NCI-H2029 treated with DMSO at 0.1 percent for 48 hours (cell line): Measurements from ENCODE around the gene XAB2.
A peak's percentile ranks its signal among the peaks of the same experiment; 100 is the strongest.

Experiments
- DNase-seq: peaks from one replicate; lab custom pipeline; 2025; lab: John Stamatoyannopoulos, UW

XAB2 gene

DNA sequence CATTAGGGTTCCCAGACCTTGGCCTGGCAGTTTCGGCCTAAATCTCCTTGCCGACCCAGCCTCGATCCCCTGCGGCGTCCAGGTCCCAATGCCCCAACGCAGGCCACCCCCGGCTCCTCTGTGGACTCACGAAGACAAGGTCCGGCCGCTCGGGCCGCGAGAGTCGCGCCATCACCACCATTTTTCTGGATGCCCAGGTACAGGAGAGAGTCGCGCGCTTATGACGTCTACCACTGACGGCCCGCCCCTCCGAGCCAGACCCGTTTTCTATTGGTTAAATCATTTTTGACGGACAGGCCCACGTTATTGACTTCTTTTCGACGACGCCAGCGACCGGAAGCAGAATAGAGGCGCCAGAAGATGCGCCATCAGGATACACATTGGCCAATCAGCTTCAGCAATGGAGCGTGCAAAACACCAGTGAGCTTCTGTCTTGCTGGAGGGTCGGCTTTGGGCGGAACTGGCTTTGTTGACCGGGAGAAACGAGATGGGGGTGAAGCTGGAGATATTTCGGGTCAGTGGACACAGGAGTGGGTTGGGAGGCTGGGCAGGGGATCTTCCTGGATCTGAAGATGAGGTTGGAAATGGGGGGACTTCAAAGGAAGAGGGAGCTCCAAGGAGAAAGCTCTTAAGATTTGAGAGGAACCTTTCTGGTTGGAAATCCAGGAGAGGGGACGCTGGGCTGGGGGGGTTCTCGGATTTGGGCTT is at the start of gene XAB2, which contains the start of gene PET100:
Gene XAB2, minus strand, starts transcription at position 199 of the 708 bp plus-strand sequence. Its CDS starts 18 bp downstream, at position 181.
Gene PET100, plus strand, starts transcription at position 447 of the 708 bp plus-strand sequence. Its CDS starts 41 bp downstream, at position 488.
- DNase-seq: peak; percentile 97

DNA sequence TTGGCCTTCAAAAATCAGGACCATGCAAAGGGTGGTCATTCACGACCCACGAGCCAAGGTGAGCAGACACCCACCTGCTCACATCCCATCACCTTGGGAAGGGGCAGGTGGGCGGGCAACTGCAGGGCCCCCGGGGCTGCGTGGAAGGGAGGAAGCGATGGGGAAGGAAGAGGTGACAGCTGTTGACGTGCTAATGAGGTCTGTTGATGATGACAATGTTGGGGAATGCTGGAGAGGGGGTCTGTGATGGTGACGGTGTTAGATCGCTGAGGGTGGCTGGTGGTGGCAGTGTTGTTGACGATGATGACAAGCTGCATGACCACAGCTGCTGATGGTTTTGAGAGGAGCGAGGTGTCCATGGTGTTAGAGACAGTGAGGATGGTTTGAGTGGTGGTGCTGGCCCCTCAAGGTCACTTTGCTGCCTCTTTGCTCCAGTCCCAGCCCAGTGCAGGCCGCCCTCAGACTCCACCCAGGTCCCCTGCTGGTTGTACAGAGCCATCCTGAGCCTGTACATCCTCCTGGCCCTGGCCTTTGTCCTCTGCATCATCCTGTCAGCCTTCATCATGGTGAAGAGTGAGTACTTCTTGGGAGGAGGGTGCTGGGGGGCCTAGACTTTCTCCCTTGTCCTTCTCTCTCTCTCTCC is 48.4 kb upstream of the XAB2 start:
- DNase-seq: no peak

DNA sequence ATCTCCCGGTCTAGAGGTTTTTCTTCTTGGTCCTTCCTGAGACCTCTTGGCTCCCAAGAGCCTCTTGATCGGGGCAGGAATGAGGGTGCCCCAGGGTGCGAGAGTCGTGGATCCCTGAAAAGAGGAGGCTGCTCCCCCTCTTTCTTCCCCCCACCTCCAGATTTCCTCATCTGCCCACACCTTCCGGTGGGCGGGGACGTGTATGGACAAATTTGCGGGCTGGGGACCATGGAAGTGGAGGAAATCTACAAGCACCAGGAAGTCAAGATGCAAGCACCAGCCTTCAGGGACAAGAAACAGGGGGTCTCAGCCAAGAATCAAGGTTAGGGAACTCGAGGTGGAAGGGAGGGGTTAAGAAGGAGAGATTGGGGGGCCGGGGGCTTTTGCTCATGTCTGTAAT is 47.5 kb upstream of the XAB2 start, which contains the start of gene MCEMP1:
Gene MCEMP1, plus strand, starts transcription at position 237 of the 400 bp plus-strand sequence. Its CDS starts 31 bp downstream, at position 268.
- no peak for DNase-seq

DNA sequence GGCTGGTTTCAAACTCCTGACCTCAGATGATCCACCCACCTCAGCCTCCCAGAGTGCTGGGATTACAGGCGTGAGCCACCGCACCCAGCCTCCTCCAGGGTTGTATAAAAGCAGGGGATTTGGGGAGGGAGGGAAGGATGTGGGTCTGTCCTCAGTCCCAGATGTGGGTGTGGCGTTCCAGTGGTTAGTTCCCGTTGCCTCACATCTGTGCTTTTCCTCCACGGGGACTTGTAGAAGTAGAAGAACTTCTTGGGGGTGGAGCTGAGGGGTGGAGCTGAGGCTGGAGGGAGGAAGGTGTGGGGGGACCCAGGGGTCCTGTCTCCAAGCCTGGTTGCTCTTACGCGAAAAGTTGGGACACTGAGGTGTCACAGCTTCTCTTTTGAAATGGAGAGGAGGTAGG is 47.0 kb upstream of the XAB2 start:
- no peak for DNase-seq

DNA sequence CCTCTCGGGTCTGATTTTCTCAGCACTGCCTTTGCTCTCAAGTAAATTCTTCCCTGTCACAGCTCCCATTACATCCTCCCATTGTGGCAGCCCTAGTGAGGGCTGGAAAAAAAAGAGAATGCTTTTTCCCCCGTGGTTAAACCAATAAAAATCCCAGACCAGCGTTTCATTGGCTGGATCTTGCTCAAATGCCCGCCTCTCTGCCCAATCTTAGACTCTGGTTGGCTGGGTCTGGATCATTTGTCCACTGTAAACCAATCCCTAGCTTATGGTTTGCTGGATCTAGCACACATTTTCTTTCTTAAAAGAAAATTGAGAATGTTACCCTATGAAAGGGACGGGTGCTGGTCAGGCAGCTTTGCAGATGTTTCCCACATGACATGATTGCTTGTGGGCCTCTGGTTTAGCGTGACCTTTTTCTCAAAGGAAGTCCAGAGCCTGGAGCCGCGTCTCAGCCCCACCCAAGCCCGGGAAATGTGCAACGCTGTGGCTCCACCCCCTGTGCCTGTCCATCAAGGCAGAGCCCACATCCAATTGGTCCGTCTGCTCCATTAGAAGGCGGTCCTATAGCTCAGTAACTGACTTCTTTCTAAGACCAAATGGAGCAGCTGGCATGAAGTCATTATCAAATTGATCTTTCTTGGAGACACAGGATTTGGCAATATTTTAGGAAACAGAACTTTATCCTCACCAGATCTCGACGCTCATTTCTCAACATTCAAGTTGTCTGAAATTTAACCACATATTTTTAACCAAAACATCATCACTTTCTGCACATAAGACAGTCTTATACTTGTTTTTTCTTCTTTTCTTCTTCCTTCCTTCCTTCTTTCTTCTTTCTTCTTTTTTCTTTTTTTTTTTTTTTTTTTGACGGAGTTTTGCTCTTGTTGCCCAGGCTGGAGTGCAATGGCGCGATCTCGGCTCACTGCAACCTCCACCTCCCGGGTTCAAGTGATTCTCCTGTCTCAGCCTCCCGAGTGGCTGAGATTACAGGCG is 45.0 kb upstream of the XAB2 start:
- no peak for DNase-seq

DNA sequence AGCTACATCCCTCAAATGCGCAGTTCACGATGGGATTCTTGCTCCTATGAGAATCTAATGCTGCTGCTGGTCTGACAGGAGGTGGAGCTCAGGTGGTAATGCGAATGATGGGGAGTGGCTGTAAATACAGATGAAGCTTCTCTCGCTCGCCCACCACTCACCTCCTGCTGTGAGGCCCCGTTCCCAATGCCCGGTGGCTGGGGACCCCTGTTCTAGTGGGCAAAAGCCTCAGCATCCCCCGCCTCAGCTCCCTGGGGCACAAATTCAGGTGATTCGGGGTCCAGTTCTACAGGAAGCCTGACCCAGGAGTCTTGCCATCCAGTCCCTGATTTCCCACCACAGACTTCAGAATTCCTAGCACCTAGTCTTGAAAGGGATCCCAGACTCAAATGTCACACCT is 43.2 kb upstream of the XAB2 start:
- DNase-seq: no peak

DNA sequence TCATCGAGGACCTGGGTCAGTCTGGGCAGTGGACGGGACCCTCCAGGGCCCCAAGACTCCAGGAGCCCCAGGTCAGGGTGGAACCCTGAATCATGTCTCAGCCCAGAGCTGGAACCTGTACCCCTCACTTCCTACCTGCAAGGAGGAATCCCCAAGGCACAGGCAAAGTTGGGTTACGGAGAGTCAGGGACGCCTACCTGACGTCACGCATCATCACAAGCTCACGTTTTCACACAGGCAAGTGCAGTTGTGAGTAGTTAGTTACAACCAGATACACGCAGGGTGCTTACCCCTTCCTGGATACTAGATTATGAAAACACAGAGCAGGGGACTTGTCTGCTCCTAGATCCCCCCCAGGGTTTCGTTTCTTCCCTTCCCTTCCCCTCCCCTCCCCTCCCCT is 41.4 kb upstream of the XAB2 start:
- no peak for DNase-seq

GRCh38 chr19:7670150-7670783 is 40.9 kb upstream of the XAB2 start:
- no peak for DNase-seq

GRCh38 chr19:7669641-7670040 is 40.3 kb upstream of the XAB2 start:
- no peak for DNase-seq

DNA sequence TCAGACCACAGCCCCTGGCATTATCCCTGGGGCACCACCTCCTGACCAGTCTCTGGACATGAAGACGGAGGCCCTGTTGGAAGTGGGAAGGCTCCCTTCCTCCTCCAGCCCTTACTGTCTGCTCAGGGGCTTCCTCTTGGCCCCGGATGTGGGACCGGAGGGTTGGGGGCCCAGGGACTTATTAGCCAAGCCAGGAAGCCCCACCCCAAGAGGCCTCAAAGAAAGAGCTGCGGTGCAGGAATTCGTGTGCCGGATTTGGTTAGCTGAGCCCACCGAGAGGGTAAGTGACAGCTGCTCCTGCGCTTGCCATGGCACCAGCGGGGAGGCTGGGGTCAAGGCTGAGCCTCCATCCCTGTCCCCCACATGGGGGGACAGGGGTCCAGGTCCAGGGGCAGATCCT is 39.5 kb upstream of the XAB2 start, which contains the start of gene RETN:
Gene RETN, plus strand, starts transcription at position 208 of the 400 bp plus-strand sequence. CDS start 278 bp downstream, outside the sequence.
- no peak for DNase-seq

DNA sequence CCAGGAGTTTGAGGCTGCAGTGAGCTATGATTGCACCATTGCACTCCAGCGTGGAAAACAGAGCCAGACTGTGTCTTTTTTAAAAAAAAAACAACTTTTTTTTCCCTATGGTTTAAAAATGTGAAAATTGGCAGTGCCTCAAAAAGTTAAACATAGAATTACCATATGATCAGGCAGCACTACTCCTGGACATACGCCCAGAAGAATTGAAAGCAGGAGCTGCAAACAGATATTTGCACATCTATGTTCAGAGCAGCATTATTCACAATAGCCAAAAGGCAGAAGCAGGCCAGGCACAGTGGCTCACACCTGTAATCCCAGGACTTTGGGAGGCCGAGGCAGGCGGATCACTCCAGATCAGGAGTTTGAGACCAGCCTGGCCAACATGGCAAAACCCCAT is 35.7 kb upstream of the XAB2 start:
- no peak for DNase-seq

GRCh38 chr19:7663706-7664105 is 34.4 kb upstream of the XAB2 start:
- DNase-seq: no peak

- no peak for DNase-seq
These were observed 33.3 kb upstream of the XAB2 start for GRCh38 chr19:7662657-7663056.

- DNase-seq: no peak
These were observed 32.6 kb upstream of the XAB2 start for GRCh38 chr19:7661744-7662538.

GRCh38 chr19:7658219-7658686 is 28.9 kb upstream of the XAB2 start:
- DNase-seq: no peak

DNA sequence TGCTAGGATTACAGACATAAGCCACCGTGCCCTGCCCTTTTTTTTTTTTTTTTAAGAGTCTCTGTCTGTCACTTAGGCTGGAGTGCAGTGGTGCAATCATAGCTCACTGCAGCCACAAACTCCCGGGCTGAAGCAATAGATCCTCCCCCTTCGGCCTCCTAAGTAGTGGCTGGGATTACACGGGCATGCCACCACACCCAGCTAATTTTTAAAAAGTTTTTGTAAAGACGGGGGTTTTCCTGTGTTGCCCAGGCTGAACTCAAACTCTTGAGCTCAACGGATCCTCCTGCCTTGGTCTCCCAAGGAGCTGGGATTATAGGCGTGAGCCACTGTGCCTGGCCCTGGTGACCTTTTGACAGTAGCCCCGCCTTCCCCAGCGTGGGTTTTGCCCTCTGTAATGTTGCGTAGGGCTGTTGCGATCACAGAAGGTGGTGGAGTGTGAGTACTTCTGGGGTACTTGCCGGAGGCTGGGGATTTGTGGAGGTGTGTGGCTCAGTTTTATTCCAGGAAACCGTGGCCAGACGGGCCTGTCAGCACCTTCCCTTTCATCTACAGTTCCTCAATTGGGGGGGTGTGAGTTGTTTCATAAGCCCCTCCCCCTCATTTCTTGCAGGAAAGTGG is 27.9 kb upstream of the XAB2 start:
- DNase-seq: no peak

DNA sequence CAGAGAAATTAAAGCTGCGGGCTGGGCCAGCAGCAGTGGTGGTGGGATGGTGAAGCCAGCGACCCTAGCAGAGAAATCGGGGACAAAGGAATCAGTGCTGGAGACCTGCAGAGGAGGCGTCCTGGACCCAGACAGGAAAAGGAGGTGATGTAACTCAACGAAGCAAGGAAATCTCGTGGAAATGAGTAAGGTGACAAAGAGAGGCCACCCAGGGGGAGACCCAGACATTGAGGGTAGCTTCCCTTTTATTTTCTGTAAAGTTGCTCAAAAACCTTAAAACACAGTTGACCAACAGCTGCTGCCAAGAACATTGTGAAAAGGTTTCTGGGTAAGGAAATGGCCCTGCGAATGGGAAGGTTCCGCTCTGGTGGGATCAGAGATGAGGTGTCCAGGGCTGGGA is 26.2 kb upstream of the XAB2 start:
- no peak for DNase-seq

DNA sequence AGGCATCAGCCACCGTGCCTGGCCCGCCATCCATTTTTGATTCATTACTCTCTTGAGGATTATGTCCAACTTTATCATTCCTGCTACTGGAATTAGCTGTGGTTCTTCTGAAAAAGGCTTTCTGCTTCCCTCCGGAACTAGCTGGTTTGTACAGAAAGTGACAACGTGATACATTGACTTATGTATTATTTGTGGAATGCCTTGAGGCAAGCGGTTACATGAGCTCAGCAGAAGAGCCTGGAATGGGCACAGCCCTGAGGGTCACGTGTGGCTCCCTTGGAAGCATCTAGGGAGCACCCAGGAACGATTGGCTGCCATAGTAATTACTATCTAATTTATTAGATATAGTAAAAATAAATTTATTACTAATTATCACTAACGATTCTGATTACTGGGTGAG is 25.1 kb upstream of the XAB2 start:
- DNase-seq: no peak

- peak; percentile 72 for DNase-seq
These were observed 22.8 kb upstream of the XAB2 start for GRCh38 chr19:7652061-7652641.

GRCh38 chr19:7650148-7650547 is 20.8 kb upstream of the XAB2 start:
- no peak for DNase-seq
